Epithelial cell of prostate (primary cell): Measurements from ENCODE around the gene MAPK10.
A peak's percentile ranks its signal among the peaks of the same experiment; 100 is the strongest.
"Not testable (repeated sequence)": the region's sequence is repeated elsewhere in the genome, so short reads cannot be mapped to it uniquely, and the experiment has no call there.

ENCODE experiments used
- DNase-seq: peaks from one replicate; pipeline ENCODE4 v3.0.0-alpha.2; 2011; ENCODE audit warnings: low read depth, low spot score
- H3K27ac ChIP-seq: fragments of 450-650 bp; 2 replicates; pipeline ENCODE4 v1.5.1; 2017; ENCODE audit warnings: mild to moderate bottlenecking

MAPK10 gene

GRCh38 chr4:86118711-86119110, 241.1 kb downstream of the MAPK10 start:
- H3K27ac ChIP-seq: no peak overlapping the region
- no peak for DNase-seq

DNA sequence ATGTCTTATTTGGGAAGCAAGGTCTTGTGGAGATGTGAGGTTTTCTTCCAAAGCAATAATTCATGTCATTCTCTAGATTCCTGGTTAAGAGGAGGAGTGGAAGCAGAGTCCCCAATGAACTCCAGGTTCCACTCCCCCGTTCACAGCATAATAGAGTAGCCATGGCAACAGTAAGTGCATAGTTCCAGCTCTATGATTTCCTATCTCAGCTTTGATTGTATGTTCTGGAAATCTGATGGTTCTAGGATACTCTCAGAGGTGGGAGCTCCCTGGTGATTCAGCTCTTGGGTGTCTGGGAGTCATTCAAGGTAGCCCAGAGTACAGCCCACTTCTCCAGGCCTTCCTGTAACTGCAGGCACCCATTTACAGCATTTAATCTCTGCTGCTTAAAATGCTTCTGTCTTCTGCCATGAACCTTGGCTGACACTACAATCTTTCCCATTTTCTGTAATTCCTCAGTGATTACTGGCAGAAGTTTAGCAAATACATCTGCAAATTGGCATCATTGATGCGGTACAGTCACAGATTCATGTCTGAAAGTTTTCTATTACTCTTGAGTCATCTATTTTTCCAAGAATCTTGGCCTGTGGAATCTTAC, 242.0 kb downstream of the MAPK10 start:
- no peak overlapping the region for H3K27ac ChIP-seq

DNA sequence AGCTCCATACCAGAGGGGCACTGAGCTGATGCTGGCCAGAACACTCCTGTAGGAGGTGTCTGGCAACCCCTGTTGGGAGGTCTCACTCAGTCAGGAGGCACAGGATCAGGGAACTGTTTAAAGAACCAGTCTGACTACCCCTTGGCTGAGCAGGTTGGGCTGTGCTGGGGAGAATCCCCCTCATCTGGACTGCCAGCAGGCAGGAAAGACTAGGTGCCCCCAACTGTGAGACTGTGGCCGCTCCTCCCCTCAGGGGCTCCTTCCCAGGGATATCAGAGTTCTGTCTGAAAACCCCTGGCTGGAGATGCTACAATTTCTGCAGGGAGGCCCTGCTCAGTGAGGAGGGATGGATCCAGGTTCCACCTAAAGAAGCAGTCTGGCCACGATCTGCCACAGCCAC, 245.3 kb downstream of the MAPK10 start:
- no peak for DNase-seq
- H3K27ac ChIP-seq: no peak overlapping the region

More for the DNA sequence above, 242.0 kb downstream of the MAPK10 start:
- DNase-seq: no peak

DNA sequence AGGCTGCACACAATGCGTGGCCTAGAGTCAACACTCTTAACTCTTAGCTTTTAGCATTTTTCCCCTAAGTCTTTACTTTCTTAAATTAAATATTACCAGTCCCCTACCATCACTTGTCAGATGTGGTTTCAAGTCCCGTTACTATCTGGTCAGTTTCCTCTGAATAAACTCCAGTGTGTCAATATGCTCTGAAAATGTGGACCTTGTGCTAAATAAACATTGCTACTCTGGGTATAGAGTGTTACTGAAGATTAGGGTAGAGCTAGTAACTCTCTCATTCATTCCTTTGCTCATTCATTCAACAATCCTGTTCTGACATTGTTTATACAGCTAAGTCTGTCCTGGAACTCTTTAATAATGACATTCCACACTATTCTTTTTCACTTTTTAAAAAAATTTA, 251.0 kb downstream of the MAPK10 start:
- no peak overlapping the region for H3K27ac ChIP-seq
- no peak for DNase-seq

- no peak for DNase-seq
- H3K27ac ChIP-seq: no peak overlapping the region
These were observed 251.7 kb downstream of the MAPK10 start for GRCh38 chr4:86108137-86108536.

DNA sequence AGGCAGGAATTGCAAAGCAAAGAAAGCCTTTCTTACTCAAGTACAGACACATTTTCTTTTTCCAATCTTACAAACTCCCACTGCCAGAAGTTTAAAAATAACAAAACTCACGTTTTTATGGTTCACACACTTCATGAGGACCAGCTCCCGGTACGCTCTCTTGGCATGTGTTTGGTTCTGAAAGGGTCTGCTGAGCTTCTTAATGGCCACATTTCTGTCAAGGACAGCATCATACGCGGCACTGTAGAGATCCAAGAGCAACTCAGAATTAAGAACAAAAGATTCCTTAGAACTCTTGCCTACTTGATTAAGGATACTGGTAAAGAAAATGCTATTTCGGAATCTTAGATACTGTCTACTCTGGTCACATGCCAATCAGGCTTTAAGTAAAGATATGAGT, 252.7 kb downstream of the MAPK10 start:
- no peak overlapping the region for H3K27ac ChIP-seq
- no peak for DNase-seq

GRCh38 chr4:86106475-86106874, 253.4 kb downstream of the MAPK10 start:
- no peak overlapping the region for H3K27ac ChIP-seq
- no peak for DNase-seq

- DNase-seq: no peak
These were observed 258.0 kb downstream of the MAPK10 start for GRCh38 chr4:86101841-86102240.

DNA sequence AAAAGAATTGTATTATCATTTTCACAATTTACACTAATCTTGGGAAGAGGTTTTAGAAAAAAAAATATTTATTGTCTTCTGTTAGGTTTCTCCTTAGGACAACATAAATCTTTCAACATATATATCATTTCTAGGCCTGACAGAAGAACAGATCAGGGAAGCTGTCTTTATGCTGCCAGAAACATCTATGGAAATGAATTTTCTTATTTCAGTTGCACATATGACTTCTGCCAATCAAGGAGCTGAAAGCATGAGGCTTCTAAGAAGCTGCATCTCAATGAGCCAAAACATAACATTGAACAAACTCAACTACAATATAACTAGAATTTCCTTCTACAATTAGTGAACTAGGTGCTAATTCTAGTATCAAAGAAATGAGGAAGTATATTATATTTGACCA, 258.4 kb downstream of the MAPK10 start:
- no peak for DNase-seq
- H3K27ac ChIP-seq: no peak overlapping the region

More at GRCh38 chr4:86101841-86102240, 258.0 kb downstream of the MAPK10 start:
- no peak overlapping the region for H3K27ac ChIP-seq

- no peak for DNase-seq
These were observed 259.2 kb downstream of the MAPK10 start for GRCh38 chr4:86100539-86101215.

DNA sequence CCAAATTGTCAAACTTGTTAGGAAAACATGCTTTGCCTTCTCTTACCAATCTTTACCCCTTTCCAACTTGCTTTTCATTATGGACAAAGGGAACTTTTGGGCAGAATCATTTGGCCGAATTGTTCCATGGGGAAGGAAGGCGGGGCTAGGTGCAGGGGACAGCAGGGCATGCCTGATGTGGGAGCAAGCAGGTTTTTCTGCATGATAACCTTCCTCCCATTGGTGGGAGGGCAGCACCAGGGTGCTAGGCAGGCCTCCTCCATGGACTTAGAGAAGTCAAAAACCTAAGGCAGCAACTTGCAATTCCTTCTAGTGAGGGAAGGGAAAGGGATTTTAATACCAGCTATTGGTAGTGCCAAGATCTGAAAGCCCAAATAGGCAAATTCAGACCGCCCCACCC, 260.5 kb downstream of the MAPK10 start:
- no peak overlapping the region for H3K27ac ChIP-seq
- DNase-seq: no peak

More at GRCh38 chr4:86100539-86101215, 259.2 kb downstream of the MAPK10 start:
- H3K27ac ChIP-seq: no peak overlapping the region

DNA sequence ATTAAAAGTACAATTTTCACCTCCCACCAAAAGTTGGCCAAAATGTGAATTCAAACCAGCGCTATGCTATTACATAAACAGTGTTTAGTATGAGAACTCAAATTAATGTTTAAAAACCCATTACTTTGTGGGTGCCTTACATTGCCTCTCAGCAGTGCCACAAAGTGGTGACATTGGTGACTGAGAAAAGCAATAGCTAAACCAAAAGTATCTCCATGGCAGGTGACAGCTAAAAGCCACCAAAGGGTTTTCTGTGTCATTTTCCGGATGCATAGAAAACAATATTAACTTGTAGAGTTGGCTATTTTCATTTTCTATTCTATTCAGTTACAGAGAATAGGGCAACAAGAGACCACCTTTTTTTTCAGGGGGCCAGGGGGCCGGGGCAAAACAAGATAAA, 261.2 kb downstream of the MAPK10 start:
- no peak overlapping the region for H3K27ac ChIP-seq

DNA sequence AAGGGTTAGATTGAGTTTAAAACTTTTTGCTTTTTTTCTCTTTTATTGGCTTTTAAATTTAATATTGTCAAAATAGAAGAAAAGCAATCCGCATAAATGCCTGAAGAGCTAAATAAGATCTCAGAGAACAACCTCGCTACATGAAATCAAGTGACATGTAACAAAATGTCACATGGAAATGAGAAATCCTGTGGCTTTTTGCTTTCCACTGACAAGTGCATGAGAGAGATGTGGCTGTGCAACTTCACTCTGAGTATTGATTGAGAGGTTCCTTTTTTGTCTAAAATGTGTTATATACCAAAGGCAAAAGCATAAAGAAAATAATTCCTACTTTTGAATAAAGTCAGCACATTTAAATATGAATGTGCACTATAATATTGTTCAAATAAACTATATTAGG, 263.5 kb downstream of the MAPK10 start:
- no peak overlapping the region for H3K27ac ChIP-seq

More for the DNA sequence above, 261.2 kb downstream of the MAPK10 start:
- no peak for DNase-seq

DNA sequence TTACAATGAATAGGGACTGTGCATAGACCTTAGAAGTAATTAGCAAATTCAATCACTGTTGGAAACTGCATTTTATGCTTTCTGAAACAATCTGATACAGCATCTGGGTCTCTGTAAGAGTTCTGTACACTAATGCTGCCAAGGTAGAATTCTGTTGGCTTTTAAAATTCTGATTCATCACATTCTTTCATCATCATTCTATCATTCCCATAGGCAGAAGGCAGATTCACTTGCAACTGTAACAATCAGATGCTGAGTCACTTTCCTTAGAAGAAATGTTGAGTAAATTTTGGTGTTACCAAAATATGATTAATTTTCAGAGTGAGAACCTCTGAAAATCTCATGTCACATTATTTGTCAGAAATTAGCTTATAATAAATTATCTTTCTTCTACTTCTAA, 267.2 kb downstream of the MAPK10 start:
- peak overlapping the region; percentile 11 for H3K27ac ChIP-seq
- peak; percentile 37 for DNase-seq

More for the DNA sequence above, 263.5 kb downstream of the MAPK10 start:
- DNase-seq: no peak

DNA sequence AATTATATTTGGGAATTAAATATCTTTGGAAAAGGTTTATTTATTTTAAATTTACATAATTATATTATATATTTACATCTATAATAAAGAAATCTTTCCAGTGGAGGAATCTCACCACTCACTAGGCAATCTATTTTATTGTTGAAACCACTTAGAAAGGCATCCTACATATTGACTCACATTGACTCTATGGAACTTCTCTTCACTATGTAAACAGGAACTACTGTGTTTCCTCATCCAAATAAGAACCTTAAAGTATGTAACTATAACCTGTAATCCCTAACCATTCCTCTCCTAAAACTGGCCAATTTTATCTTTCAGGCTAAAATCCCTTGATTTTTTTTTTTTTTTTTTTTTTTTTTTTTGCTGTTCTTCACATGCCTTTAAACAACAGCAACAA, 268.7 kb downstream of the MAPK10 start:
- no peak overlapping the region for H3K27ac ChIP-seq
- DNase-seq: no peak

GRCh38 chr4:86089781-86090323, 270.0 kb downstream of the MAPK10 start:
- no peak overlapping the region for H3K27ac ChIP-seq
- DNase-seq: no peak

GRCh38 chr4:86089053-86089452, 270.8 kb downstream of the MAPK10 start:
- no peak overlapping the region for H3K27ac ChIP-seq
- DNase-seq: no peak

DNA sequence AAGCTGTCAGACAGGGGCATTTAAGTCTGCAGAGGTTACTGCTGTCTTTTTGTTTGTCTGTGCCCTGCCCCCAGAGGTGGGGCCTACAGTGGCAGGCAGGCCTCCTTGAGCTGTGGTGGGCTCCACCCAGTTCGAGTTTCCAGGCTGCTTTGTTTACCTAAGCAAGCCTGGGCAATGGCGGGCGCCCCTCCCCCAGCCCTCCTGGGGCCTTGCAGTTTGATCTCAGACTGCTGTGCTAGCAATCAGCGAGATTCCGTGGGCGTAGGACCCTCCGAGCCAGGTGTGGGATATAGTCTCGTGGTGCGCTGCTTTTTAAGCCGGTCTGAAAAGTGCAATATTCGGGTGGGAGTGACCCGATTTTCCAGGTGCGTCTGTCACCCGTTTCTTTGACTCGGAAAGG, 284.1 kb downstream of the MAPK10 start:
- DNase-seq, H3K27ac ChIP-seq: not testable (repeated sequence)

- no peak overlapping the region for H3K27ac ChIP-seq
- DNase-seq: no peak
These were observed 299.5 kb downstream of the MAPK10 start for GRCh38 chr4:86060341-86060740.

GRCh38 chr4:86058621-86059020, 301.2 kb downstream of the MAPK10 start:
- no peak for DNase-seq
- H3K27ac ChIP-seq: no peak overlapping the region

DNA sequence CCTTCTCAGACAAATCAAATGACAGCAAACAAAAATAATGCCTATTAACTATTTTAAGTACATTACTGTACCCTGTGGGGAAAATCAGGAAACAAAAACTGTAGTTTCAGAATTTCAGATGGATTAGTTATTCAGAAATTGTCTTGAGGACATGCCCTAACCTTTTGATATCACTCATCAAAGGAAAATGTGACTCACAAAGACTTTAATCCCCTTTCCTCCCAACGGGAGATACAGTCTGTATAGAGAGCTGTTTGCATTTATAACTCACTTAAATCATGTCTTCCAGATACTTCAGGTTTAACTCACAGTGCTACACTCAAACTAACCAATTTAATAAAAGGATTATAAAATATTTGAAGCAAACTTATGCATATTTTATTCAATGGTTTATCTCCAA, 304.0 kb downstream of the MAPK10 start:
- no peak overlapping the region for H3K27ac ChIP-seq
- DNase-seq: no peak
